ENCODE measurements around the gene HBP1. TPM values are rescaled to one million over a fixed set of nuclear protein-coding genes. Genes with fewer than 3 reads are reported as not detected.
"Not testable (repeated sequence)": the region's sequence is repeated elsewhere in the genome, so short reads cannot be mapped to it uniquely, and the experiment has no call there.

The HBP1 gene, protein sequence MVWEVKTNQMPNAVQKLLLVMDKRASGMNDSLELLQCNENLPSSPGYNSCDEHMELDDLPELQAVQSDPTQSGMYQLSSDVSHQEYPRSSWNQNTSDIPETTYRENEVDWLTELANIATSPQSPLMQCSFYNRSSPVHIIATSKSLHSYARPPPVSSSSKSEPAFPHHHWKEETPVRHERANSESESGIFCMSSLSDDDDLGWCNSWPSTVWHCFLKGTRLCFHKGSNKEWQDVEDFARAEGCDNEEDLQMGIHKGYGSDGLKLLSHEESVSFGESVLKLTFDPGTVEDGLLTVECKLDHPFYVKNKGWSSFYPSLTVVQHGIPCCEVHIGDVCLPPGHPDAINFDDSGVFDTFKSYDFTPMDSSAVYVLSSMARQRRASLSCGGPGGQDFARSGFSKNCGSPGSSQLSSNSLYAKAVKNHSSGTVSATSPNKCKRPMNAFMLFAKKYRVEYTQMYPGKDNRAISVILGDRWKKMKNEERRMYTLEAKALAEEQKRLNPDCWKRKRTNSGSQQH
- total RNA-seq (2014; rRNA removed; shearing (Covaris generic)), result 33.9 and 37.4 TPM in 2 replicates

DNA sequence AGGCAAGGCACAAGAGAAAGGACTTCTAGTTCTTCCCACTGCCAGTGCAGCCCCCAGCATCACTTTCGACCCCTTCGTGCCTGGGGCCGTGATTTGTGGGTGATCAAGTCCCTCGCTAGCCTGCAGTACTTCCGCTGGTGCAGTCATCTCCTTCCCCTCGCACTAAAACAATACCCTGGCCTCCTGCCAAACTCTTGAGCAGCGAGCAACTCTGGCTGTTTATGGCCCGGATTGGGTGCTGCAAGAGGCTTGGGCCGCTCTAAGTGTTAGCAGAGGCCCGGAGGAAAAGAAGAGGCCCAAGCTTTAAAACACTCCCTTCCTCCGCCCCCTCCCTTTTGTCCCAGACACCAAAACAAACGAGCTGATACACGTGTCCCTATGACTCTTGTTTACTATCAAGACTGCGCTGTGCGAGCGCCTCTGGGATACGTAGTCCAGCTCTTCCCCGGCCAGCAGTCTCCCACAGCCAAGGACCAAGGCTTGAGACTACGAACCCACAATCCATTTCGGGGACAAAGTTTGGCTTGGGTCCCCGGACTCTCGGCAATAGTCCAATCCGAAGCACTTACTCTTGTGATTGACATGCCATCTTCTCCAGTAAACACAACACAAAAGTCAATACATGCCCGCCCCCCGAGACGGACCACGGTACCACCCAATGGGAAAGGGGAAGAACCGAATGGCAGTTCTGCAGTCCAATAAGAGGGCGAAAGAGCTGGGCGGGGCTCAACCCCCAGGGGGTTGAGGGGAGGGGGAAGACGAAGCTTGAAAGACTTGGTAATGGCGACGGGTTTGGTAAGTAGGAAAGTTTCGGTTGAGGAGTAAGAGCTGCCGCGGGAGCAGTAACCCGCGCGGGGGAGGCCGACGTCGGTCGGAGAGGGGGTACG, at the start of gene HBP1:
TSS of gene HBP1 (plus strand) at position 771 of the 887 bp plus-strand sequence. CDS start 10,891 bp downstream, outside the sequence.
- Histone ChIP-seq H3K27ac (peak within 1 kb of the TSS; percentile 83), H3K4me3 (peak within 1 kb of the TSS; percentile 76), H3K36me3 (no peaks in the 10 kb centered on the region), H3K9me3 (replicated peaks) (no peaks in the 10 kb centered on the region), H3K4me1 (no peaks in the 10 kb centered on the region), H3K27me3 (no peaks in the 10 kb centered on the region)
- DNase-seq, result peak; percentile 99 to 100

DNA sequence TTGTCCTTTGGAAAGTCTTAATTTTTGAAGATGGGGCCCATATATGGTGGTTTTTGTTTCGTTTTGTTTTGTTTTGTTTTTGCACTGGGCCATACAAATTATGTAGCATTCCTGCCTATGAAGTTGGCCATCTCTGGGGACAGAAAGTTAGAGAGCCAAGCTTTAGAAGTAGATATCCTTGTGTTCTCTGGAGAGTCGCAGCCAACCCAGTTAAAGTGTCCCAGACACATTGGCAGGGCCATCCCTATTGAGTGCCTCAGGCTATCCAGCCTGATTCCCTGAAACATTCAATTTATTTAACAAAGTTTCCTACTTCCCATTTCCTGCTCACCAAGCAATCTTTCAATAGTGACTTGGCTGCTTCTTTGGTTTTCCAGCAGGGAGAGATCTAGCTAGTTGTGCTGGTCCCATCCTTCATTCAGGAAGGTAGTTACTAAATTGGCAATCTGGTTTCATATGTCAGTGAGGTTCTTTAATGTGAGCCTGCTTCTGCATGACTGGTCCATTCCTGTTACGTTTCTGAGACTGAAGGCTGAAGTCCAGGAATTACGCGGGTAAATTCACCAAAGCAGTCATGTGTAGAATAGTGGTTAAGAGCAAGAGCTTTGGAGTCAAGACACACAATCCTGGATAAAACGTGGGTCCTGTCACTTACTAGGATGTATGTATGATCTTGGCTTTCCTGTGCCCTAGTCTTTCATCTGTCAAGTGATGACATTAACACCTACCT, 49.3 kb upstream of the HBP1 start:
- no peaks in the 10 kb centered on the region for H3K36me3 ChIP-seq
- no peak overlapping the region for H3K27ac ChIP-seq
- DNase-seq, result no peak
- no peaks in the 10 kb centered on the region; the same call in 1 of the 2 replicates for H3K9me3 ChIP-seq (replicated peaks)
- no peaks in the 10 kb centered on the region for H3K27me3 ChIP-seq
- H3K4me1 ChIP-seq, result no peaks in the 10 kb centered on the region
- H3K4me3 ChIP-seq, result no peak overlapping the region

DNA sequence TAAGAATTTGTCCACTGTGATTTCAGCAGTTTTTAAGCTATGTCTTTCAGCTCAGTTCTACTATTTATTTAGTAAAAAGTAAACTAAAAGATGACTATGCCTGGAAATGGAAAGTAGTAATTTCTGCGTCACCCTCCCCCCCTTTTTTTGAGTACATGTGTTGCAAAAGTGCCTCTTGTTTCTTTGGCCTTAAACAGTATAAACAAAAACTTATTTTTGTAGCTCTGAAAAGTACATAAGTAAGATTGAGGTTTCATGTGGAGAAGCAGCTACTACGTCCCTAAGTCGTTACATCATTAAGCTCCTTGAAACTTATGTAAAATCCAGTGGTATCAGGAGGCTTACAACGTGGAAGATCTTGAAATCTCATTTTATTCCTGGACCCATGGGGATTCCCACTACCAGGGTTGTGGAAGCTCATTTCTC, 46.3 kb upstream of the HBP1 start:
- DNase-seq, result no peak
- H3K27ac ChIP-seq, result no peak overlapping the region
- no peaks in the 10 kb centered on the region for H3K27me3 ChIP-seq

DNA sequence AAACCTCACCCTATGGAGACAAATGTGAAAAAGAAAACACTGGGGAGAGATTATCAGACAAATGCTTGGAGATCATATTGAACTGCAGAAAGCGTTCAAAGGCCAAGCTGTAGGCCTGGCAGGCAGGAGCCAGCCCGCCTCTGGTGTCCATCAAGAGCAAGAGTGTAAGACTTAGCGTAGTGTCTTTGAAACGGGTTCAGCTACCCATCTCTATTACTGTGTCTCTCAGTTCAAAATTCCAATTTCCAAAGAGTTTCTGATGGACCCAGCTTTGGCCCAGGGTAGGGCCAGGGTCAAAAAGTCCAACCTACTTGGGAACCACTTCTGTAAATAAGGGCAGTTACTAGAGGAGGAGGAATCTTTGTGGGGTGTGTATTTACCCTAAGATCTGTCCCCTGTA, 45.4 kb upstream of the HBP1 start:
- Histone ChIP-seq H3K27me3 (no peaks in the 10 kb centered on the region), H3K4me3 (no peak overlapping the region), H3K9me3 (replicated peaks) (no peaks in the 10 kb centered on the region; the same call in 1 of the 2 replicates), H3K36me3 (no peaks in the 10 kb centered on the region), H3K4me1 (no peaks in the 10 kb centered on the region), H3K27ac (no peak overlapping the region)
- no peak for DNase-seq

More for the DNA sequence above, 46.3 kb upstream of the HBP1 start:
- Histone ChIP-seq H3K9me3 (replicated peaks) (no peaks in the 10 kb centered on the region; the same call in 1 of the 2 replicates), H3K4me1 (no peaks in the 10 kb centered on the region), H3K4me3 (no peak overlapping the region), H3K36me3 (no peaks in the 10 kb centered on the region)

DNA sequence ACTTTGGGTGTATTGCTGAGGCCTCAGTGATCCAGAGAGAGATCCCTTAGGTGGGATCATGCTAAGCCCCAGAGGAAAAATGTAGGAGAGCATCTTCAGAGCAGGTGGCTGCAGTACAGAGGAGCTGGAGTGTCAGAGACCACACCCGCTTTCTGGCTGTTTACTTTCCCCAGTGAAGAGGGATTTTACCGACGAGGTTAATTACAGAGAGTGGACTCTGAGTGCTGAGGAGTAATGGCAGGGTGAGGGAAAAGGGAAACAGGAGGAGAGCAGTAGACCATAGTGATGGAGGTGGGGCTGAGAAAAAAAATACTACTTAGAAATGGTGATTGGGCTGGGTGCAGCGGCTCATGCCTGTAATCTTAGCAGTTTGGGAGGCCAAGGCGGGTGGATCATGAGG, 43.3 kb upstream of the HBP1 start:
- no peaks in the 10 kb centered on the region for H3K36me3 ChIP-seq
- no peaks in the 10 kb centered on the region; the same call in 1 of the 2 replicates for H3K9me3 ChIP-seq (replicated peaks)
- no peak for DNase-seq
- no peaks in the 10 kb centered on the region for H3K4me1 ChIP-seq
- H3K27me3 ChIP-seq, result no peaks in the 10 kb centered on the region
- no peak overlapping the region for H3K27ac ChIP-seq
- H3K4me3 ChIP-seq, result no peak overlapping the region

DNA sequence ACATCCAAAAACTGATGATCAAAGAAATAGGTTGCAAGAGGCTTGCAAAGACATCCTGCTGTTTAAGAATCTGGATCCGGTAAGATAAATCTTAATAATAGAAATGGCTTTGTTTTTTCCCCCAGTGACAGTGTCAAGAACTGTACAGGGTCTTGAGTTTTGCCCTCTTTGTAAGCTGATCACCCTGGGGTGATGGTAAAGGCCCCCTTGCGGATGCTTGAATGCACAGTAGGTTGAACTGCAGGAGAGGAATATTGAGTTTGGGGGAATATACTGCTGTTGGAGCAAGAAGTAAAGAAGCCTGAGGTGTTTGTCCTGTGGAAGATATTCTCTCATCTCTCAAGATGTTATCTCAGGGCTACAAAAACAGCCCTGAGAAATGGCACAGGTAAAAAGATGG, 40.6 kb upstream of the HBP1 start:
- H3K9me3 ChIP-seq (replicated peaks), result no peaks in the 10 kb centered on the region; the same call in 1 of the 2 replicates
- no peak for DNase-seq
- H3K27ac ChIP-seq, result no peak overlapping the region
- H3K4me1 ChIP-seq, result no peaks in the 10 kb centered on the region
- no peaks in the 10 kb centered on the region for H3K27me3 ChIP-seq
- no peak overlapping the region for H3K4me3 ChIP-seq
- H3K36me3 ChIP-seq, result no peaks in the 10 kb centered on the region

DNA sequence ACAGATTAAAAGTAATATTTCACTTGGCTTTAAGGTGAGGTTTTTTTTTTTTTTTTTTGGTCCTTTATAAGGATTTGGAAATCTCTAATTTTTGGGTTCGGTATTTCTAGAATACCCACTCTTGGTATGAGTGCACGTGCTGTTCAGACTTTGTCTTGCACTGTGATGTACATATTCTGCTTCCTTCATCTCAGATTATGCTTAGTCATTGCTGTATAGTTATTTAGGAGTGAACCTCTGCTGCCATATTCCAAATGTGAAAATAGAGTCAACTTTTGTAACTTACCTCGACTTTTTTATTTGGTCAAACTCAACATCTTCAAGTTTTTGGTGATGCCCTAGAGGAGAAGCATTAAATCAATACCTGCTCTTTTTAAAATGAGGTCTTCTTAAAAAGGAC, 40.1 kb upstream of the HBP1 start:
- H3K9me3 ChIP-seq (replicated peaks), result no peaks in the 10 kb centered on the region; the same call in 1 of the 2 replicates
- no peak overlapping the region for H3K27ac ChIP-seq
- no peak for DNase-seq
- H3K36me3 ChIP-seq, result no peaks in the 10 kb centered on the region
- H3K4me3 ChIP-seq, result no peak overlapping the region
- no peaks in the 10 kb centered on the region for H3K4me1 ChIP-seq
- no peaks in the 10 kb centered on the region for H3K27me3 ChIP-seq

DNA sequence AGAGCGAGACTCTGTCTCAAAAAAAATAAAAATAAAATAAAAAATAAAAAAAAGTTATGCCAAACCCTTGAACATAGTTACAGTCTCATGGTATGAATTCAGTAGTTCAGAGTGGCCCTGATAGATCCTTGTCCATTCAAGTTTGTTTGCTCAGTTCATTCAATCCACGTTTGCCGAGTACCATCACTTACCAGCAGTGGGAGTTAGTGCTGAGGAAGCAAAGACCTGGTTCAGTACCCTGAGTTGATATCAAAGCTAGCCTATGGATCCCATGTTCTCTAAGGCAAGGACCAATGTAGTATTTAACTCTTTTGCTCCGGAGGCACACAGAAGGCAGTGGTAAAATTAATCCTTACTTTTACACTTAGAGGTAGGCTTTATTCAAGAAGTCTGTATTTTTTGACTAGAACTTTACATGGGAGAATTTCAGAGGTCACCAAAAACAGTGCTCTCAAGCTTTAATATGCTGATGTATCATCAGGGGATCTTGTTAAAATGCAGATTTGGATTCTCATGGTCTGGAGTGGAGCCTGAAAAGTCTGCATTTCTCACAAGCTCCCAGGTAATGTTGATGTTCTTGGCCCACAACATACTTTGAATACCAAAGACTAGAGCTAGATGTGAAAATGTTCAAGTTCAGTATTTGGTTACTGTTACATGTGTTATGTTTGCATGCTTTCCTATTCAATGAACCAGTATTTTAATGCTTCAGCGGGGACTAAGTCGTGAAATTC, 38.1 kb upstream of the HBP1 start:
- Histone ChIP-seq H3K27me3 (no peaks in the 10 kb centered on the region), H3K9me3 (replicated peaks) (no peaks in the 10 kb centered on the region), H3K4me3 (no peak overlapping the region), H3K27ac (no peak overlapping the region), H3K36me3 (no peaks in the 10 kb centered on the region), H3K4me1 (no peaks in the 10 kb centered on the region)
- peak in 1 of 2 experiments; percentile 12 for DNase-seq

DNA sequence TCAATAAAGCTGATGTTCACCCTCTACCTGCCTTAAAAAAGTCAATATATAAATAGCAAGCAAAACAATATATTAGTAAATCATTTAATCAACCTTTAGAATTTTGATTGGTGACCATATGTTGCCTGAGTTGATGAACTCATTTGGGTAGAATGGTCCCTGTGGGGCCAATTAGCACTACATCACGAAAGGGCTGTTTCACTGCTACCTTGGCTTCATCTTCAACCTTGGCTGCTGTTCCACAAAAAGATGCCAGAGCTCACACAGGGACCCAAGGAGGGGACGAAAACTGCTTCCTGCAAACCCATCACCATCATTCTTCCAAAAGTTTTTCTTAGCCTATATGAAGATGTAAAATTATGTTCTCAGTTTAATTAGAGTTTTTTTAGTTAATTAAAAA, 35.4 kb upstream of the HBP1 start:
- Histone ChIP-seq H3K27me3 (no peaks in the 10 kb centered on the region), H3K9me3 (replicated peaks) (no peaks in the 10 kb centered on the region), H3K4me3 (no peak overlapping the region), H3K36me3 (no peaks in the 10 kb centered on the region), H3K27ac (no peak overlapping the region), H3K4me1 (no peaks in the 10 kb centered on the region)
- no peak for DNase-seq

DNA sequence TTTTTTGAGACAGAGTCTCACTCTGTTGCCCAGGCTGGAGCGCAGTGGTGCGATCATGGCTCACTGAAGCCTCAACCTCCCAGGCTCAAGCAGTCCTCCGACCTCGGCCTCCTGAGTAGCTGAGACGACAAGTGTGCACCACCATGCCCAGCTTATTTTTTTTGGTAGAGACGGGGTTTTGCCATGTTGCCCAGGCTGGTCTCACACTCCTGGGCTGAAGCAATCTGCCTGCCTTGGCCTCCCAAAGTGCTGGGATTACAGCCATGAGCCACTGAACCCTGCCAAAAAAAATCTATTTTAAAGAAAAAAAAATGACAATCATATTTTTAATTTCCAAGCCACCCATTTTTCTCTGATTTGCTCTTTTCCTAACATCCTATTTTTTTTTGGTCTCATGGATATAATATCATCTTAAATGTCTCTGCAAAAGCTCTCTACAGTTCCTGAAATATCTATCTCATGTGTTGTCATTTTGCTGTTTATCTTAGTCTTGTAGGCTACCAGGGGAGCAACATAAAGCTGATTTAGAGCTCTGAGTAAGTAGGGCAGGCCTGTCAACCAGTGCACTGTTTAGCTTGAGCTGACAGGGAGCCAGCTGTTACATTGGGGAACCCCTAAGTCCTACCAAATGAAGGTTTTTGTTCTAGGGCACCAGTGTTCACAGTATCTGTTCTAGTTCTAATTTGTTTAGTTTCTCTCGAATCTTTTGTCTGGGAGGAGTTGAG, 29.9 kb upstream of the HBP1 start:
- no peaks in the 10 kb centered on the region for H3K4me1 ChIP-seq
- no peak overlapping the region for H3K4me3 ChIP-seq
- no peaks in the 10 kb centered on the region for H3K27me3 ChIP-seq
- H3K27ac ChIP-seq, result no peak overlapping the region
- H3K9me3 ChIP-seq (replicated peaks), result no peaks in the 10 kb centered on the region
- DNase-seq, result no peak
- H3K36me3 ChIP-seq, result no peaks in the 10 kb centered on the region

DNA sequence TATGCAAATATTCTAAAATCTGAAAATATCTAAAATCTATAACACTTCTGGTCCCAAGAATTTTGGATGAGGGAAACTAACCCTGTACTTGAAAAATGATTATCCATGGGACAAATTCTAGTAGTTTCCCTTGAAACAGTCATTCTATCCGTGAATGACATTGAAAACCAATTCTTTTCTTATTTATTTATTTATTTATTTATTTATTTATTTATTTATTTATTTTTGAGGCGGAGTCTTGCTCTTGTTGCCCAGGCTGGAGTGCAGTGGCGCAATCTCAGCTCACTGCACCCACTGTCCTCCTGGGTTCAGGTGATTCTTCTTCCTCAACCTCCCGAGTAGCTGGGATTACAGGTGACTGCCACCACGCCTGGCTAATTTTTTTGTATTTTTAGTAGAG, 24.9 kb upstream of the HBP1 start:
- not testable (repeated sequence) for H3K27me3 ChIP-seq; H3K4me3 ChIP-seq; H3K9me3 ChIP-seq (replicated peaks); H3K4me1 ChIP-seq; H3K36me3 ChIP-seq; H3K27ac ChIP-seq; DNase-seq

DNA sequence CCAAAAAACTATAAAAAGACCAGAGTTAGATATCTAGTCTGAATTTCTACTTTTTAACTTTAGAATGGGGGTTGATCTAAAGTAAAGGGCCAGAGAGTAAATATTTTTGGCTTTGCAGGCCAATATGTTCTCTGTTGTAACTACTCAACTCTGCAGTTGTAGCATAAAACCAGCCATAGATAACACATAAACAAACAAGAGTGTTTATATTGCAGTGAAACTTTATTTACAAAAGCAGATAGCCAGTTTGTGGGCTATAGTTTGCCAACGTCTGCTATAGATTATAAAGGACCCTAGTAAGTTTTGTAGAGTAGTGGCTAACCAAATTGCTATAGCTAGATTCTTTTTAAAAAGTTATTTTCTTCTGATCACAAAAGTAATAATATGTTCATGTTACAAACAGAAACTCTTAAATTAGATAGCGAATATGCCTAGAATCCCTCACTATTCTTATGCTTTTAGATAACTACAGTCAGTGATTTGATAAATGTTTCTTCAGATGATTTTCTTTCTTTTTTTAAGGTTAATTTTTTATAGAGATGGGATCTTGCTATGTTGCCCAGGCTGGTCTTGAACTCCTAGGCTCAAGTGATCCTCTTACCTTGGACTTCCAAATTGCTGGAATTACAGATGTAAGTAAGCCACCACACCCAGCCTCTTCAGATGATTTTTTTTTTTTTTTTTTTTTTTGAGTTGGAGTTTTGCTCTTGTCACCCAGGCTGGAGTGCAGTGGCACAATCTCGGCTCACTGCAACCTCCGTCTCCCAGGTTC, 23.6 kb upstream of the HBP1 start:
- H3K4me3 ChIP-seq, result no peak overlapping the region
- no peak for DNase-seq
- H3K4me1 ChIP-seq, result no peaks in the 10 kb centered on the region
- H3K27ac ChIP-seq, result no peak overlapping the region
- no peaks in the 10 kb centered on the region for H3K36me3 ChIP-seq
- no peaks in the 10 kb centered on the region for H3K27me3 ChIP-seq
- H3K9me3 ChIP-seq (replicated peaks), result no peaks in the 10 kb centered on the region
